Activated T-cell treated with anti-CD3 and anti-CD28 coated beads, Interleukin-2, amount 50 U/mL, for 48 hours (primary cell): ENCODE measurements around the gene ATIC.

Experiments used
- DNase-seq, 2 experiments: peaks; one replicate each; pipeline ENCODE4 v3.0.0-alpha.2; 2020

The ATIC gene

GRCh38 chr2:215361876-215362561, 50.2 kb downstream of the ATIC start:
- DNase-seq = no peak

- no peak for DNase-seq
Measured at GRCh38 chr2:215362562-215362904, 50.7 kb downstream of the ATIC start.

GRCh38 chr2:215363039-215363438, 51.2 kb downstream of the ATIC start:
- no peak for DNase-seq

GRCh38 chr2:215363461-215364156, 51.8 kb downstream of the ATIC start:
- no peak for DNase-seq

- DNase-seq = no peak
Measured at GRCh38 chr2:215364157-215365155, 52.6 kb downstream of the ATIC start.

- no peak for DNase-seq
Measured at GRCh38 chr2:215365184-215365658, 53.4 kb downstream of the ATIC start.

- no peak for DNase-seq
Measured at GRCh38 chr2:215366440-215367032, 54.7 kb downstream of the ATIC start.

- no peak for DNase-seq
Measured at GRCh38 chr2:215367662-215368492, 56.0 kb downstream of the ATIC start.

GRCh38 chr2:215368493-215368809, 56.6 kb downstream of the ATIC start:
- DNase-seq = no peak

GRCh38 chr2:215369181-215369760, 57.4 kb downstream of the ATIC start:
- DNase-seq = no peak

- DNase-seq = no peak
Measured at GRCh38 chr2:215370112-215370965, 58.5 kb downstream of the ATIC start.

- no peak for DNase-seq
Measured at GRCh38 chr2:215371915-215372897, 60.3 kb downstream of the ATIC start.

- DNase-seq = no peak
Measured at GRCh38 chr2:215372968-215373649, 61.2 kb downstream of the ATIC start.

- DNase-seq = no peak
Measured at GRCh38 chr2:215374002-215374401, 62.1 kb downstream of the ATIC start.

GRCh38 chr2:215374642-215375466, 63.0 kb downstream of the ATIC start:
- no peak for DNase-seq

- DNase-seq = no peak
Measured at GRCh38 chr2:215375467-215375830, 63.6 kb downstream of the ATIC start.

GRCh38 chr2:215376103-215376780, 64.4 kb downstream of the ATIC start:
- no peak for DNase-seq
